HG03460 (cell line): Measurements from ENCODE around the gene RTP2.

Experiments used
- ATAC-seq: cut with Tn5 transposase; IDR thresholded peaks from one replicate; pipeline ENCODE4 v1.9.1; 2021; ENCODE audit not compliant: unreplicated experiment

The RTP2 gene

GRCh38 chr3:187677604-187678003, 24.8 kb downstream of the RTP2 start:
- no peak for ATAC-seq

DNA sequence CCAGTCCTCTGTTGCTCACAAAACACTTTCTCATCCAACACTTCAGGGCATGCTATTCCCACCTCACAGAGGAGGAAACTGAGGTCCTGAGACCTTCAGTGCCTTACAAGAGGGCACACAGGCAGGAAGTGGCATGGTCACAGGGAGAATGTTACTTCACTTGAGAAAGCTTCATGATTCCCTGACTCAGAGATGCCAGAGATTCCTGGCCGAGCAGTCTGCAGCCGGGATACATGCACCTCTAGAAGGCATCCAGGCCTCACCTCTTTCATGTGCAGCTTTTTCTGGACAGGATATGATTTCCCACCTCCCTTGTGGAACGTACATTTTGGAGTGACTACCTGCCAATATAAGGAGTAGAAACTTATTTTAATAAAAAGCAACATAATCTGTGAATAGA, 29.3 kb downstream of the RTP2 start:
- no peak for ATAC-seq

DNA sequence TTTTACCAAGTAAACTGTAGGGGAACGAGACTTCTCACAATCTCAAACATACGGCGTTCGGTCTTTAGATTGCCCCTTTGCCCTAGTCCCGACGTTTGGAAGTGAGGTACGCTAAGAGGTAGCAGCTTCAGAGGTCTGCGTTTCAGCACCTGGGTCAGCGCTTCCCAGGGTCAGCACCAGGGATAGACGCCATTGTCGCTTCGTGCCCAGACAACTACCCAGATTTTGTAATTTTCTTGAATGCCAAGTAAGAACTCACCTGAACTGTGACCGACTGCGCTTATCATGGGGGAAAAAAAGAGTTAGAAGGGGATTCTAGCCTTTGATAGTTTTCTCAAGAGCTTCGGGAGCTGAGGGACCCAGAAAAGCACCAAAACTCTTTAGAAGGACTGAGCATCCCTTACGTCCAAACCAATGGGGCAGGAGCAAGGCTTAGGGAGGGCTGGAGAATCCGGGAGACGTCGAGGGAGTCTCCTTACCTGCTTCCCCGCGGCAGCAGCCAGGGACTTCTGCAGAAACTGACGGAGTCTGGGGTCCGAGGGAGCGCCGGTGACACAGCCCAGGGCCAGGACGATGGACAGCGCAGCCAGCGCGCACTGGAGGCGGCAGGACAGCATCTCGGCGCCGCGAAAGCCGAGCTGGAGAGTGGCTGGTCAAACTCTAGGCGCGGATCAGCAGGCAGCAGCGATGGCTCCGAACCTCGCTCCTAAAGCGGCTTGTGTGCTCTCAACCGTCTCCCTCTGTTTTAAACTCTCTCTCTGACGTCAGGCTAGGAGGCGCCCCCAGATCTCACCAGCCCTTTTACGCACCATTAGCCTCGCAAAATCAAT, 32.5 kb downstream of the RTP2 start, which contains the start of gene SST:
Gene SST (minus strand): TSS at position 720 of the 830 bp plus-strand sequence. CDS start 103 bp downstream, at position 617.
- ATAC-seq, result no peak

DNA sequence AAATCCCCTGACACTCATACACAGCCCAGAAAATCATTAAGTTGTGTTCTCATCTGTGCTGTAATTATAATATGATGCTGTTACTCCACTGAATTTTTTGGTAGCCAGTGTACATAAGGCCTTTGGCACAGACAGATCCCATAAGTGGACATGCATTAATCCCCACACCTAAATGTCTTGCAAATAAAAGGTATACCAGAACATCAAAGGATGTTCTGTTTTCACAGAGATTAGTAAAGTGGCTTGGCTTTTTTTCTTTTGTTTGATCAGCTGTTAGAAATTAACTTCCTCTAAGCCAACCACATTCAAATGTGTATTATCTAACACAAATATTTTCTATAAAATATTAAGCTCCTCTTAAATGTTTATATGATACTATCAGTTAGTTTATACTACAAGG, 34.8 kb downstream of the RTP2 start:
- ATAC-seq, result no peak

- ATAC-seq, result no peak
These were observed 36.5 kb downstream of the RTP2 start for GRCh38 chr3:187665764-187666402.

- no peak for ATAC-seq
These were observed 37.3 kb downstream of the RTP2 start for GRCh38 chr3:187665010-187665409.

- no peak for ATAC-seq
These were observed 39.4 kb downstream of the RTP2 start for GRCh38 chr3:187662848-187663409.

DNA sequence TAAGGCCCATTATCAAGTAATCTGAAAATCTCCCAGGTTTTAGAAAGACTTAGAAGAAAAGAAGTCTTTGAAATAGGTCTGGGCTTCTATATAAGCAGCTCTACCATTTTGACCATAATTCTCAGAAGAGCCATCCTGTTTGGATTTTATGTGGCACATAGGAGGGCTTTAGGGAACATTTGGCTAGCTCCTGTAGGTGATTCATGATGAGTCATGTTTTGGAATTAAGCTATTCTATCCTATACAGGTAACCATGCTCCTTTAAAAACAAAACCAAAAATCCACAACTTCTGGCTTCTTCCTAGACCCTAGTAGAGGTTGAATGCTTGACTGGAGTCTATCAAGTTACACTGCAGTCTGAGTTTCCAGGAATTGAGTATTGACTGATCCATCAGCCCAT, 41.1 kb downstream of the RTP2 start:
- ATAC-seq, result no peak

DNA sequence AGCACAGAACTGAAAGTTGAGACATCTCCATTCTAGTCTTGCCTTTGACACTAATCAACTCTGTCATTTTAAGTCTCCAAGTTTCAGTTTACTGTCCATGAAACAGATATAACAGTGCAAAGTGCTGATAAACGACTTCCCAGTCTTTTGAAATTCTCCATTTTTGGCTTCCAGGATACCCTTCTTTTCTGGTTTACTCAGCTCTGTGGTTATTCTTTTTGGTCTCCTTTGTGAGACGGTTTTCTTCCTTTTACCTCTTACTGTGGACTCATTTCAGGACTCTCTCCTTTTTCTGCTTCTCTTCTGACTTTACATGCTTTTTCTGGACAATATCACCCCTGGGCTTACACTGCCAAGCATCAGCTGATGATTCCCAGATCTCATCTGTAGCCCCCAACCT, 51.1 kb downstream of the RTP2 start:
- ATAC-seq, result no peak
